ENCODE results near the gene DMD. TPM values are rescaled to one million over a fixed set of nuclear protein-coding genes. Genes with fewer than 3 reads are reported as not detected.

DMD gene
- polyA plus RNA-seq, 3 donors, result 0.23 TPM; not detected in 2

- Histone ChIP-seq H2AFZ (ENCODE audit: insufficient read depth, low read depth, low read length, poor library complexity, severe bottlenecking) (no peak overlapping the region), H3K4me1 (ENCODE audit: control insufficient read depth in 1 of 2, insufficient read depth in 2 of 2, low read length in 2 of 2) (no peaks in the 10 kb centered on the region), H3K79me2 (ENCODE audit: insufficient read depth, low read length) (no peaks in the 10 kb centered on the region), H3K27me3 (ENCODE audit: control insufficient read depth in 2 of 2, insufficient read depth in 2 of 2, low read length in 2 of 2) (no peaks in the 10 kb centered on the region), H3K36me3 (replicated peaks in 1 of 2; ENCODE audit: control insufficient read depth in 1 of 2, insufficient read depth in 2 of 2, low read length in 2 of 2) (no peaks in the 10 kb centered on the region), H3K4me2 (replicated peaks; ENCODE audit: extremely low read depth, low read length, poor library complexity, severe bottlenecking) (no peak overlapping the region), H3K9ac (ENCODE audit: insufficient read depth, low read length, poor library complexity, severe bottlenecking) (no peak overlapping the region), H3K4me3 (replicated peaks in 1 of 3; ENCODE audit: low read depth in 2 of 3, low read length in 3 of 3) (no peak overlapping the region), H3K27ac (ENCODE audit: low read depth in 1 of 2, low read length in 2 of 2) (no peak overlapping the region), H3K9me3 (replicated peaks in 1 of 2; ENCODE audit: control insufficient read depth in 1 of 2, insufficient read depth in 1 of 2, low read length in 2 of 2) (no peaks in the 10 kb centered on the region), H4K20me1 (ENCODE audit: insufficient read depth, low read length) (no peaks in the 10 kb centered on the region)
- DNase-seq, result no peak
- Mint-ChIP-seq H3K36me3 (no peaks in the 10 kb centered on the region), H3K4me1 (no peaks in the 10 kb centered on the region), H3K4me3 (no peak overlapping the region), H3K27ac (no peak overlapping the region), H3K9me3 (peaks cover 0 to 8% (median 2%) of the 10 kb centered on the region in 7 donors), H3K27me3 (ENCODE audit: low read depth in 3 of 3) (peaks cover 0 to 3% (median 2%) of the 10 kb centered on the region in 3 donors)
- TF ChIP-seq, protein P1, sequence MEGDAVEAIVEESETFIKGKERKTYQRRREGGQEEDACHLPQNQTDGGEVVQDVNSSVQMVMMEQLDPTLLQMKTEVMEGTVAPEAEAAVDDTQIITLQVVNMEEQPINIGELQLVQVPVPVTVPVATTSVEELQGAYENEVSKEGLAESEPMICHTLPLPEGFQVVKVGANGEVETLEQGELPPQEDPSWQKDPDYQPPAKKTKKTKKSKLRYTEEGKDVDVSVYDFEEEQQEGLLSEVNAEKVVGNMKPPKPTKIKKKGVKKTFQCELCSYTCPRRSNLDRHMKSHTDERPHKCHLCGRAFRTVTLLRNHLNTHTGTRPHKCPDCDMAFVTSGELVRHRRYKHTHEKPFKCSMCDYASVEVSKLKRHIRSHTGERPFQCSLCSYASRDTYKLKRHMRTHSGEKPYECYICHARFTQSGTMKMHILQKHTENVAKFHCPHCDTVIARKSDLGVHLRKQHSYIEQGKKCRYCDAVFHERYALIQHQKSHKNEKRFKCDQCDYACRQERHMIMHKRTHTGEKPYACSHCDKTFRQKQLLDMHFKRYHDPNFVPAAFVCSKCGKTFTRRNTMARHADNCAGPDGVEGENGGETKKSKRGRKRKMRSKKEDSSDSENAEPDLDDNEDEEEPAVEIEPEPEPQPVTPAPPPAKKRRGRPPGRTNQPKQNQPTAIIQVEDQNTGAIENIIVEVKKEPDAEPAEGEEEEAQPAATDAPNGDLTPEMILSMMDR (IDR thresholded peaks at IDR 0.05), result no peak
- intact Hi-C loops (cut with micrococcal nuclease), result no loop called here
- no CpG with 5 or more reads among the region's 4 CpGs for WGBS (ENCODE audit: insufficient coverage)
Measured at GRCh38 chrX:32842053-32842452, 369.3 kb downstream of the DMD start.

DNA sequence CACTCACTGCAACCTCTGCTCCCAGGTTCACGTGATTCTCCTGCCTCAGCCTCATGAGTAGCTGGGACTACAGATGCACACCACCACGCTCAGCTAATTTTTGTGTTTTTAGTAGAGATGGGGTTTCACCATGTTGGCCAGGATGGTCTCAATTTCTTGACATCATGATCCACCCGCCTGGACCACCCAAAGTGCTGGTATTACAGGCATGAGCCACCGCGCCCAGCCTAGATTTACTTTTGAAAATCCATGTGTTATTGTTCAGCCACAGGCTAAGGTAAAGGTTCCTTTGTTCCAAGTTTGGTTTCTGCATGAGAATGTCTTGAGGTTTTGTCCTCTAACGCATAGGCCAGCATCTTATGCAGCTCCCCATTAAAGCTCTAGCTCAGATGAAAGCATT lies 371.6 kb downstream of the DMD start:
- DNase-seq, result no peak
- no peaks in the 10 kb centered on the region for H4K20me1 ChIP-seq (ENCODE audit: insufficient read depth, low read length)
- H3K4me1 ChIP-seq (ENCODE audit: control insufficient read depth in 1 of 2, insufficient read depth in 2 of 2, low read length in 2 of 2), result no peaks in the 10 kb centered on the region
- no peaks in the 10 kb centered on the region for H3K9me3 ChIP-seq (replicated peaks in 1 of 2; ENCODE audit: control insufficient read depth in 1 of 2, insufficient read depth in 1 of 2, low read length in 2 of 2)
- no peaks in the 10 kb centered on the region for H3K27me3 ChIP-seq (ENCODE audit: control insufficient read depth in 2 of 2, insufficient read depth in 2 of 2, low read length in 2 of 2)
- intact Hi-C loops (cut with micrococcal nuclease), result no loop called here
- Mint-ChIP-seq H3K27me3 (ENCODE audit: low read depth in 3 of 3) (peaks cover 0 to 3% (median 2%) of the 10 kb centered on the region in 3 donors), H3K4me1 (no peaks in the 10 kb centered on the region), H3K9me3 (peaks cover 0 to 7% (median 2%) of the 10 kb centered on the region in 7 donors), H3K36me3 (no peaks in the 10 kb centered on the region), H3K27ac (no peak overlapping the region), H3K4me3 (no peak overlapping the region)
- no peak overlapping the region for H3K27ac ChIP-seq (ENCODE audit: low read depth in 1 of 2, low read length in 2 of 2)
- H3K79me2 ChIP-seq (ENCODE audit: insufficient read depth, low read length), result no peaks in the 10 kb centered on the region
- no peak overlapping the region for H3K9ac ChIP-seq (ENCODE audit: insufficient read depth, low read length, poor library complexity, severe bottlenecking)
- TF ChIP-seq, protein P1 (IDR thresholded peaks at IDR 0.05), result no peak
- no peak overlapping the region for H3K4me3 ChIP-seq (replicated peaks in 1 of 3; ENCODE audit: low read depth in 2 of 3, low read length in 3 of 3)
- H2AFZ ChIP-seq (ENCODE audit: insufficient read depth, low read depth, low read length, poor library complexity, severe bottlenecking), result no peak overlapping the region
- no peak overlapping the region for H3K4me2 ChIP-seq (replicated peaks; ENCODE audit: extremely low read depth, low read length, poor library complexity, severe bottlenecking)
- WGBS (ENCODE audit: insufficient coverage), result no CpG with 5 or more reads among the region's 6 CpGs
- no peaks in the 10 kb centered on the region for H3K36me3 ChIP-seq (replicated peaks in 1 of 2; ENCODE audit: control insufficient read depth in 1 of 2, insufficient read depth in 2 of 2, low read length in 2 of 2)

Data from CD14-positive monocyte (primary cell).